CD14-positive monocyte (primary cell): ENCODE results near the gene SLCO3A1. TPM values are rescaled to one million over a fixed set of nuclear protein-coding genes. Genes with fewer than 3 reads are reported as not detected.

Experiments
- DNase-seq, 3 donors: peaks; one replicate each; pipeline ENCODE4 v3.0.0-alpha.2; 2011 to 2022
- H2AFZ ChIP-seq: 2 replicates; pipeline ENCODE4 v1.6.0; 2012; ENCODE audit warnings: mild to moderate bottlenecking, low read depth, low read length, inconsistent platforms; ENCODE audit not compliant: insufficient read depth, poor library complexity, severe bottlenecking
- H3K27ac ChIP-seq, 2 donors: 1 replicate in 1 of 2; 2 replicates in 1 of 2; pipeline ENCODE4 v1.5.1; 2012 to 2013; ENCODE audit warnings: low read length in 2 of 2, control low read depth in 1 of 2, inconsistent platforms in 1 of 2, low read depth in 1 of 2, mild to moderate bottlenecking in 1 of 2
- H3K27me3 ChIP-seq, 2 donors: one replicate each; pipeline versions ENCODE4 v1.6.0 to v1.6.1; 2011 to 2013; ENCODE audit warnings: low read length in 2 of 2; ENCODE audit not compliant: control insufficient read depth in 2 of 2, insufficient read depth in 2 of 2
- H3K36me3 ChIP-seq, 2 donors: replicated peaks in 1 of 2; 1 replicate in 1 of 2; 2 replicates in 1 of 2; pipeline versions ENCODE4 v1.5.1 to v1.6.1; 2012 to 2013; ENCODE audit warnings: low read length in 2 of 2, control low read depth in 1 of 2, inconsistent platforms in 1 of 2, mild to moderate bottlenecking in 1 of 2; ENCODE audit not compliant: insufficient read depth in 2 of 2, control insufficient read depth in 1 of 2
- H3K4me1 ChIP-seq, 2 donors: 1 replicate in 1 of 2; 2 replicates in 1 of 2; pipeline versions ENCODE4 v1.5.1 to v1.6.1; 2012 to 2013; ENCODE audit warnings: low read length in 2 of 2, control low read depth in 1 of 2, inconsistent platforms in 1 of 2, mild to moderate bottlenecking in 1 of 2, moderate library complexity in 1 of 2; ENCODE audit not compliant: insufficient read depth in 2 of 2, control insufficient read depth in 1 of 2
- H3K4me2 ChIP-seq: replicated peaks from 2 replicates; pipeline ENCODE3; 2012; ENCODE audit warnings: low read length, moderate library complexity, mild to moderate bottlenecking; ENCODE audit not compliant: poor library complexity, severe bottlenecking; ENCODE audit errors: extremely low read depth
- H3K4me3 ChIP-seq, 3 experiments: fragments of 200-600 bp in 1 of 3; sonication (generic) in 1 of 3; replicated peaks in 1 of 3; 1 replicate in 2 of 3; 2 replicates in 1 of 3; pipeline ENCODE4 v1.5.1; 2011 to 2013; ENCODE audit warnings: low read length in 3 of 3, mild to moderate bottlenecking in 3 of 3, control low read depth in 2 of 3, low read depth in 2 of 3, inconsistent platforms in 1 of 3, moderate library complexity in 1 of 3
- H3K79me2 ChIP-seq: 2 replicates; pipeline ENCODE4 v1.6.0; 2012; ENCODE audit warnings: mild to moderate bottlenecking, control low read depth, inconsistent platforms, low read length, moderate library complexity; ENCODE audit not compliant: insufficient read depth
- H3K9ac ChIP-seq: 2 replicates; pipeline ENCODE4 v1.6.0; 2017; ENCODE audit warnings: low read length, mild to moderate bottlenecking; ENCODE audit not compliant: insufficient read depth, poor library complexity, severe bottlenecking
- H3K9me3 ChIP-seq, 2 donors: replicated peaks in 1 of 2; 1 replicate in 1 of 2; 2 replicates in 1 of 2; pipeline versions ENCODE4 v1.5.1 to v1.6.1; 2012 to 2013; ENCODE audit warnings: low read length in 2 of 2, control low read depth in 1 of 2; ENCODE audit not compliant: control insufficient read depth in 1 of 2, insufficient read depth in 1 of 2
- H4K20me1 ChIP-seq: 2 replicates; pipeline ENCODE4 v1.6.0; 2012; ENCODE audit warnings: mild to moderate bottlenecking, low read length, control low read depth, moderate library complexity; ENCODE audit not compliant: insufficient read depth
- H3K27ac Mint-ChIP-seq, 7 donors: one replicate each; pipeline ENCODE4 v1.8.0; 2020; ENCODE audit warnings: mild to moderate bottlenecking in 7 of 7, mixed read lengths in 7 of 7, moderate library complexity in 6 of 7, inconsistent platforms in 2 of 7
- H3K27me3 Mint-ChIP-seq, 3 donors: one replicate each; pipeline ENCODE4 v1.8.0; 2021 to 2022; ENCODE audit warnings: low read depth in 3 of 3, mild to moderate bottlenecking in 3 of 3, mixed read lengths in 3 of 3, moderate library complexity in 3 of 3, inconsistent platforms in 1 of 3
- H3K36me3 Mint-ChIP-seq, 2 donors: one replicate each; pipeline ENCODE4 v1.8.0; 2020; ENCODE audit warnings: mixed read lengths in 2 of 2, inconsistent platforms in 1 of 2, mild to moderate bottlenecking in 1 of 2
- H3K4me1 Mint-ChIP-seq: one replicate; pipeline ENCODE4 v1.8.0; 2020; ENCODE audit warnings: mild to moderate bottlenecking, mixed read lengths
- H3K4me3 Mint-ChIP-seq, 2 donors: one replicate each; pipeline ENCODE4 v1.8.0; 2020; ENCODE audit warnings: mild to moderate bottlenecking in 2 of 2, mixed read lengths in 2 of 2, moderate library complexity in 1 of 2
- H3K9me3 Mint-ChIP-seq, 7 donors: one replicate each; pipeline ENCODE4 v1.8.0; 2020 to 2022; ENCODE audit warnings: mixed read lengths in 7 of 7, mild to moderate bottlenecking in 6 of 7, moderate library complexity in 6 of 7, inconsistent platforms in 2 of 7
- WGBS: methylation state at CpG from one replicate; pipeline ENCODE4 v1.1.5; 2013; ENCODE audit warnings: missing lambda C conversion rate; ENCODE audit not compliant: insufficient coverage; 5-methylcytosine and 5-hydroxymethylcytosine counted together
- intact Hi-C, 2 donors: fragments of 100-400 bp; cut with micrococcal nuclease; formaldehyde crosslinking; loops; one replicate each; pipeline versions ENCODE4 v1.15.0 to v1.15.1; 2023
- polyA plus RNA-seq, 3 donors: library from polyadenylated mRNA; depleted of rRNA in 1 of 3; unstranded in 2 of 3; stranded (reverse) in 1 of 3; fragments of 300-500 nt in 2 of 3; fragments of >200 nt in 1 of 3; fragmentation: Illumina TruSeq in 2 of 3; gene quantifications; 1 replicate in 2 of 3; 2 replicates in 1 of 3; pipeline ENCODE4 v1.2.3, GENCODE V29; 2012 to 2021
- TF ChIP-seq, protein P1 (sequence below): fragments of 200-600 bp; IDR thresholded peaks from one replicate; pipeline ENCODE4 v1.8.0; 2022; ENCODE audit warnings: antibody characterized with exemption, mild to moderate bottlenecking

The SLCO3A1 gene
- polyA plus RNA-seq, 3 donors = 53.7 to 76.2 (median 62.8) TPM

GRCh38 chr15:92113832-92114231, 260.3 kb downstream of the SLCO3A1 start:
- no peaks in the 10 kb centered on the region for H3K4me1 Mint-ChIP-seq

DNA sequence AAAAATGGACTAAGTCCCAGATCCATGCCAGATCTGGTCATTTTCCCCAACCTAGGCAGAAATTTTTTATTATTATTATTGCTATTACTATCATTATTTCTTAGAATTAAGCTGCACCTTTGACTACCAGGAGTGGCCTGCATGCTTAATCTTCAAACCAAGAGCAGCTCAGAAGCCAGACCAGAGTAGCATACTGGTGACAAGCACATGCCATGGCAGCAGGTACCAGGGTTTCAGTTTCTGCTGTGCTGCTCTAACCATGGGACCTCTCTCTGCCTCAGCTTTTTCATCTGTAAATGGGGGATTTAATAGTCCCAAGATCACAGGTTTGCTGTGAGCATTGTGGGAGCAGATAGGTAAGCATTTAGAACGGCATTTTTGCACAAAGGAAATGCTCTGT, 262.3 kb downstream of the SLCO3A1 start:
- intact Hi-C loops = no loop called here
- H3K27me3 Mint-ChIP-seq = peaks cover 0 to 1% (median 0%) of the 10 kb centered on the region in 3 donors
- no peak overlapping the region for H3K4me3 ChIP-seq
- H3K4me2 ChIP-seq = no peak overlapping the region
- no peaks in the 10 kb centered on the region for H3K27me3 ChIP-seq
- DNase-seq = no peak
- H3K27ac ChIP-seq = no peak overlapping the region
- no peaks in the 10 kb centered on the region for H3K4me1 Mint-ChIP-seq
- H3K9me3 ChIP-seq = no peaks in the 10 kb centered on the region
- peaks cover 87% of the 10 kb centered on the region for H4K20me1 ChIP-seq
- H3K4me1 ChIP-seq = no peaks in the 10 kb centered on the region
- peaks cover 51 to 79% of the 10 kb centered on the region in 2 donors for H3K36me3 Mint-ChIP-seq
- TF ChIP-seq, protein P1, sequence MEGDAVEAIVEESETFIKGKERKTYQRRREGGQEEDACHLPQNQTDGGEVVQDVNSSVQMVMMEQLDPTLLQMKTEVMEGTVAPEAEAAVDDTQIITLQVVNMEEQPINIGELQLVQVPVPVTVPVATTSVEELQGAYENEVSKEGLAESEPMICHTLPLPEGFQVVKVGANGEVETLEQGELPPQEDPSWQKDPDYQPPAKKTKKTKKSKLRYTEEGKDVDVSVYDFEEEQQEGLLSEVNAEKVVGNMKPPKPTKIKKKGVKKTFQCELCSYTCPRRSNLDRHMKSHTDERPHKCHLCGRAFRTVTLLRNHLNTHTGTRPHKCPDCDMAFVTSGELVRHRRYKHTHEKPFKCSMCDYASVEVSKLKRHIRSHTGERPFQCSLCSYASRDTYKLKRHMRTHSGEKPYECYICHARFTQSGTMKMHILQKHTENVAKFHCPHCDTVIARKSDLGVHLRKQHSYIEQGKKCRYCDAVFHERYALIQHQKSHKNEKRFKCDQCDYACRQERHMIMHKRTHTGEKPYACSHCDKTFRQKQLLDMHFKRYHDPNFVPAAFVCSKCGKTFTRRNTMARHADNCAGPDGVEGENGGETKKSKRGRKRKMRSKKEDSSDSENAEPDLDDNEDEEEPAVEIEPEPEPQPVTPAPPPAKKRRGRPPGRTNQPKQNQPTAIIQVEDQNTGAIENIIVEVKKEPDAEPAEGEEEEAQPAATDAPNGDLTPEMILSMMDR = no peak
- H3K79me2 ChIP-seq = no peaks in the 10 kb centered on the region
- no peak overlapping the region for H3K4me3 Mint-ChIP-seq
- H3K9me3 Mint-ChIP-seq = peaks cover 0 to 2% (median 0%) of the 10 kb centered on the region in 7 donors
- H3K36me3 ChIP-seq = peaks cover 63 to 96% of the 10 kb centered on the region in 2 donors
- no peak overlapping the region for H3K9ac ChIP-seq
- no peak overlapping the region for H3K27ac Mint-ChIP-seq
- H2AFZ ChIP-seq = no peak overlapping the region
- WGBS = no CpG with 5 or more reads among the region's 1 CpG

More at GRCh38 chr15:92113832-92114231, 260.3 kb downstream of the SLCO3A1 start:
- no peak overlapping the region for H2AFZ ChIP-seq
- 100% methylated on average over 2 of the region's 3 CpGs for WGBS
- H4K20me1 ChIP-seq = peaks cover 93% of the 10 kb centered on the region
- intact Hi-C loops = no loop called here
- no peak overlapping the region for H3K27ac ChIP-seq
- H3K9me3 Mint-ChIP-seq = peaks cover 0 to 1% (median 0%) of the 10 kb centered on the region in 7 donors
- H3K4me3 ChIP-seq = no peak overlapping the region
- H3K27me3 ChIP-seq = no peaks in the 10 kb centered on the region
- peaks cover 48 to 78% of the 10 kb centered on the region in 2 donors for H3K36me3 Mint-ChIP-seq
- H3K36me3 ChIP-seq = peaks cover 61 to 100% of the 10 kb centered on the region in 2 donors
- DNase-seq = no peak
- TF ChIP-seq, protein P1 = no peak
- H3K27ac Mint-ChIP-seq = no peak overlapping the region
- H3K9ac ChIP-seq = no peak overlapping the region
- no peaks in the 10 kb centered on the region for H3K79me2 ChIP-seq
- H3K4me1 ChIP-seq = no peaks in the 10 kb centered on the region
- no peaks in the 10 kb centered on the region for H3K27me3 Mint-ChIP-seq
- H3K4me3 Mint-ChIP-seq = no peak overlapping the region
- no peak overlapping the region for H3K4me2 ChIP-seq
- H3K9me3 ChIP-seq = no peaks in the 10 kb centered on the region
